ENCODE results near the gene LHFPL5. TPM values are rescaled to one million over a fixed set of nuclear protein-coding genes. Genes with fewer than 3 reads are reported as not detected.

The LHFPL5 gene
- total and polyA plus RNA-seq, 7 donors, result 0.10 to 0.34 TPM; not detected in 5

GRCh38 chr6:35787266-35788218 is 17.6 kb upstream of the LHFPL5 start:
- 77 to 85% (median 79%) methylated on average over 13 of the region's 13 CpGs for WGBS, 3 donors
- intact Hi-C loops (cut with DNase I), result no loop called here
- H3K36me3 ChIP-seq (ENCODE audit: insufficient read depth in 1 of 2, low read depth in 1 of 2), result no peaks in the 10 kb centered on the region
- no peak for TF ChIP-seq CTCF (IDR thresholded peaks at IDR 0.05)
- H3K9me3 ChIP-seq, result no peaks in the 10 kb centered on the region
- peak in 1 of 4 donors; percentile 32 for ATAC-seq
- H3K4me1 ChIP-seq, result no peaks in the 10 kb centered on the region
- no peak for DNase-seq
- H3K4me3 ChIP-seq, result no peak overlapping the region
- H3K27ac ChIP-seq, result no peak overlapping the region
- H3K27me3 ChIP-seq (ENCODE audit: insufficient read depth in 3 of 3, low read length in 2 of 3), result peaks cover 0 to 64% (median 18%) of the 10 kb centered on the region in 3 donors

- H3K27me3 ChIP-seq (ENCODE audit: insufficient read depth in 3 of 3, low read length in 2 of 3), result peaks cover 0 to 59% (median 18%) of the 10 kb centered on the region in 3 donors
- intact Hi-C loops (cut with DNase I), result no loop called here
- ATAC-seq, result no peak
- 55 to 69% (median 56%) methylated on average over 4 of the region's 4 CpGs for WGBS, 3 donors
- DNase-seq, result no peak
- no peak overlapping the region for H3K4me3 ChIP-seq
- no peaks in the 10 kb centered on the region for H3K36me3 ChIP-seq (ENCODE audit: insufficient read depth in 1 of 2, low read depth in 1 of 2)
- TF ChIP-seq CTCF (IDR thresholded peaks at IDR 0.05), result no peak
- H3K27ac ChIP-seq, result no peak overlapping the region
- H3K4me1 ChIP-seq, result no peaks in the 10 kb centered on the region
- no peaks in the 10 kb centered on the region for H3K9me3 ChIP-seq
Measured at GRCh38 chr6:35788423-35788982, 16.6 kb upstream of the LHFPL5 start.

- DNase-seq, result no peak
- no peak overlapping the region for H3K4me3 ChIP-seq
- ATAC-seq, result no peak
- peaks cover 0 to 39% (median 18%) of the 10 kb centered on the region in 3 donors for H3K27me3 ChIP-seq (ENCODE audit: insufficient read depth in 3 of 3, low read length in 2 of 3)
- intact Hi-C loops (cut with DNase I), result no loop called here
- no peaks in the 10 kb centered on the region for H3K36me3 ChIP-seq (ENCODE audit: insufficient read depth in 1 of 2, low read depth in 1 of 2)
- 80 to 81% (median 81%) methylated on average over 5 of the region's 5 CpGs for WGBS, 3 donors
- TF ChIP-seq CTCF (IDR thresholded peaks at IDR 0.05), result no peak
- H3K4me1 ChIP-seq, result no peaks in the 10 kb centered on the region
- no peaks in the 10 kb centered on the region for H3K9me3 ChIP-seq
- no peak overlapping the region for H3K27ac ChIP-seq
Measured at GRCh38 chr6:35790683-35791082, 14.5 kb upstream of the LHFPL5 start.

- H3K4me1 ChIP-seq, result no peaks in the 10 kb centered on the region
- WGBS, 3 donors, result 88 to 92% (median 90%) methylated on average over 17 of the region's 17 CpGs
Measured at GRCh38 chr6:35794536-35795452, 10.4 kb upstream of the LHFPL5 start.

More at GRCh38 chr6:35794536-35795452, 10.4 kb upstream of the LHFPL5 start:
- no peak overlapping the region for H3K27ac ChIP-seq
- H3K9me3 ChIP-seq, result no peaks in the 10 kb centered on the region
- no peak overlapping the region for H3K4me3 ChIP-seq
- DNase-seq, result no peak
- intact Hi-C loops (cut with DNase I), result no loop called here
- H3K36me3 ChIP-seq (ENCODE audit: insufficient read depth in 1 of 2, low read depth in 1 of 2), result no peaks in the 10 kb centered on the region
- peaks cover 0 to 2% (median 0%) of the 10 kb centered on the region in 3 donors for H3K27me3 ChIP-seq (ENCODE audit: insufficient read depth in 3 of 3, low read length in 2 of 3)
- no peak for ATAC-seq
- TF ChIP-seq CTCF (IDR thresholded peaks at IDR 0.05), result no peak

Measured in psoas muscle (tissue), 8 donors.